ENCODE measurements around the gene NHEJ1. TPM values are rescaled to one million over a fixed set of nuclear protein-coding genes. Genes with fewer than 3 reads are reported as not detected.

NHEJ1 gene
- total RNA-seq, 1 experiment from 2014 or later: 20.8 TPM

DNA sequence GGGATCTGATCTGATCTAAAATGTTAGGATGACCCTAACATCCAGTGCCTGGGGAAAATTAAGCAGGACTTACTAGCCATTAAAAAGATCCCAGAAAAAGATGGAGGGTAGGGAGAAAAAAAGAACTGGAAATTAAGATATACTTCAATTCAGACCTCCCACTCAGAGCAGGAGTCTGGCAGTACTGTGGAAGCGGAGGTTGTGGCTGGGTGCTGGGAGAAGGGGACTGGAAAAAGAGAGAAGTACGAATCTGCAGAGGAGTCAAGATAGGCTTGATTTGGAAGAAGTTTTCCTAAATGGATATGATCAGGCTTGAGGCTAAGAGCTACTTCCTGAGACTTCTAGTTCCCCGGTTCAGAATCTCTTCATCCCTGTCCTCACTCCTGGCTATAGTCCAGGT lies 66.4 kb downstream of the NHEJ1 start:
- Histone ChIP-seq H2BK15ac (ENCODE audit: low read depth, low read length) (no peak overlapping the region), H3T11ph (ENCODE audit: low read length) (no peak overlapping the region), H3K4me1 (ENCODE audit: insufficient read depth, low read length) (no peaks in the 10 kb centered on the region; the same call in 1 of the 2 replicates), H2AFZ (ENCODE audit: low read length) (no peak overlapping the region), H3K9me3 (ENCODE audit: control insufficient read depth, low read depth, low read length) (no peaks in the 10 kb centered on the region), H3K79me2 (ENCODE audit: insufficient read depth, low read length) (no peaks in the 10 kb centered on the region), H3K27ac (ENCODE audit: insufficient read length, low read depth, low read length) (no peak overlapping the region), H4K20me1 (ENCODE audit: control insufficient read depth, insufficient read depth, insufficient read length) (no peaks in the 10 kb centered on the region), H2BK20ac (ENCODE audit: low read depth, low read length, poor library complexity, severe bottlenecking) (no peak overlapping the region), H2AK5ac (ENCODE audit: insufficient read length, low read length) (no peak overlapping the region), H3K18ac (ENCODE audit: insufficient read length, low read depth, low read length) (no peak overlapping the region), H4K5ac (ENCODE audit: insufficient read length, low read depth, low read length) (no peak overlapping the region), H3K23ac (ENCODE audit: insufficient read length, low read depth, low read length) (no peak overlapping the region), H2BK12ac (ENCODE audit: insufficient read length, low read depth, low read length) (no peak overlapping the region), H3K27me3 (ENCODE audit: insufficient read depth, low read length) (no peaks in the 10 kb centered on the region), H3K79me1 (ENCODE audit: insufficient read depth, low read depth, low read length, poor library complexity, severe bottlenecking) (no peaks in the 10 kb centered on the region), H3K4ac (ENCODE audit: low read depth, low read length) (no peak overlapping the region), H2BK120ac (ENCODE audit: low read depth, low read length, poor library complexity, severe bottlenecking) (no peak overlapping the region), H4K8ac (replicated peaks; ENCODE audit: insufficient read length, low read depth, low read length) (no peak overlapping the region), H3K4me2 (ENCODE audit: insufficient read depth, insufficient read length, low read length) (no peak overlapping the region), H2BK5ac (ENCODE audit: insufficient read length, low read length) (no peak overlapping the region), H3K14ac (ENCODE audit: insufficient read depth, low read length) (no peak overlapping the region), H3K56ac (ENCODE audit: insufficient read length, low read depth, low read length) (no peak overlapping the region), H3K9ac (ENCODE audit: extremely low read depth, insufficient read length, low read length) (no peak overlapping the region), H3K23me2 (ENCODE audit: insufficient read length, low read depth, low read length, poor library complexity, severe bottlenecking) (no peaks in the 10 kb centered on the region), H4K91ac (ENCODE audit: insufficient read length, low read depth, low read length) (no peak overlapping the region)
- H3K4me1 Mint-ChIP-seq: peaks cover 0 to 3% of the 10 kb centered on the region in 2 experiments; a peak in 2 of 4 replicates
- H3K36me3 Mint-ChIP-seq (ENCODE audit: insufficient read depth in 1 of 3, low read depth in 3 of 3): no peaks in the 10 kb centered on the region
- no peak overlapping the region for H3K4me3 Mint-ChIP-seq
- no CpG with 5 or more reads among the region's 3 CpGs for WGBS (ENCODE audit: extremely low coverage, insufficient read length, low lambda C conversion rate)
- no peaks in the 10 kb centered on the region; a peak in 1 of 5 replicates for H3K9me3 Mint-ChIP-seq
- TF ChIP-seq, protein P1, sequence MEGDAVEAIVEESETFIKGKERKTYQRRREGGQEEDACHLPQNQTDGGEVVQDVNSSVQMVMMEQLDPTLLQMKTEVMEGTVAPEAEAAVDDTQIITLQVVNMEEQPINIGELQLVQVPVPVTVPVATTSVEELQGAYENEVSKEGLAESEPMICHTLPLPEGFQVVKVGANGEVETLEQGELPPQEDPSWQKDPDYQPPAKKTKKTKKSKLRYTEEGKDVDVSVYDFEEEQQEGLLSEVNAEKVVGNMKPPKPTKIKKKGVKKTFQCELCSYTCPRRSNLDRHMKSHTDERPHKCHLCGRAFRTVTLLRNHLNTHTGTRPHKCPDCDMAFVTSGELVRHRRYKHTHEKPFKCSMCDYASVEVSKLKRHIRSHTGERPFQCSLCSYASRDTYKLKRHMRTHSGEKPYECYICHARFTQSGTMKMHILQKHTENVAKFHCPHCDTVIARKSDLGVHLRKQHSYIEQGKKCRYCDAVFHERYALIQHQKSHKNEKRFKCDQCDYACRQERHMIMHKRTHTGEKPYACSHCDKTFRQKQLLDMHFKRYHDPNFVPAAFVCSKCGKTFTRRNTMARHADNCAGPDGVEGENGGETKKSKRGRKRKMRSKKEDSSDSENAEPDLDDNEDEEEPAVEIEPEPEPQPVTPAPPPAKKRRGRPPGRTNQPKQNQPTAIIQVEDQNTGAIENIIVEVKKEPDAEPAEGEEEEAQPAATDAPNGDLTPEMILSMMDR (conservative IDR thresholded peaks at IDR 0.05): no peak
- no peak for DNase-seq
- no peak overlapping the region for H3K27ac Mint-ChIP-seq
- no peaks in the 10 kb centered on the region for H3K27me3 Mint-ChIP-seq (ENCODE audit: low read depth)

Data from H9 (cell line).